Stimulated activated naive CD8-positive, alpha-beta T cell treated with anti-CD3 and anti-CD28 coated beads, Interleukin-15, Interleukin-2, amounts not matched to agents 100 ng/mL and 50 ng/mL, for 24 hours (primary cell): ENCODE data around the gene SORCS2.

ENCODE experiments used
- H3K27ac Mint-ChIP-seq: one replicate; pipeline ENCODE4 v1.8.0; 2021; ENCODE audit warnings: mild to moderate bottlenecking, mixed read lengths
- H3K27me3 Mint-ChIP-seq: one replicate; pipeline ENCODE4 v1.8.0; 2021; ENCODE audit warnings: mixed read lengths
- H3K36me3 Mint-ChIP-seq: one replicate; pipeline ENCODE4 v1.8.0; 2021; ENCODE audit warnings: low read depth, mixed read lengths
- H3K4me1 Mint-ChIP-seq: one replicate; pipeline ENCODE4 v1.8.0; 2021; ENCODE audit warnings: low read depth, mixed read lengths
- H3K4me3 Mint-ChIP-seq: one replicate; pipeline ENCODE4 v1.8.0; 2021; ENCODE audit warnings: mild to moderate bottlenecking, mixed read lengths
- H3K9me3 Mint-ChIP-seq: one replicate; pipeline ENCODE4 v1.8.0; 2021; ENCODE audit warnings: mixed read lengths

Gene SORCS2

DNA sequence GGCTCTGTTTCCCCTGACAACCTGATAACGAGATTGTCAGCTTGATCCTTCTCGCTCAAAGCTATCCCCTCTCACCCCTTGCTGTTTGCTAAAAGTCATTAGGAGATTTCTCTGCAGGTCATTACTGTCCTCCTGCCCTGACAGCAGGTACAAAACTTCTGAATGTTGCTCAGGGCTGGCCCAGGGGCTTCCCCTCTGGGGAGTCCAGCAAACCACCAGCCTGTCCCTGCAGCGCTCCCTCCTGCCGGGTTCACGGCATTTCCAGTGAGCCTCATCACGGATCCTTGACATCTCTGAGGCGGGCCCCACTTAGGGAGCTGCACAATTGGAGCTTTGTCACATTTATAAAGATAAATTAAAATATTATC, 5.2 kb upstream of the SORCS2 start:
- Mint-ChIP-seq H3K27me3 (peaks cover 26% of the 10 kb centered on the region), H3K36me3 (no peaks in the 10 kb centered on the region), H3K27ac (no peak overlapping the region), H3K4me1 (peaks cover 7% of the 10 kb centered on the region), H3K9me3 (no peaks in the 10 kb centered on the region), H3K4me3 (no peak overlapping the region)

DNA sequence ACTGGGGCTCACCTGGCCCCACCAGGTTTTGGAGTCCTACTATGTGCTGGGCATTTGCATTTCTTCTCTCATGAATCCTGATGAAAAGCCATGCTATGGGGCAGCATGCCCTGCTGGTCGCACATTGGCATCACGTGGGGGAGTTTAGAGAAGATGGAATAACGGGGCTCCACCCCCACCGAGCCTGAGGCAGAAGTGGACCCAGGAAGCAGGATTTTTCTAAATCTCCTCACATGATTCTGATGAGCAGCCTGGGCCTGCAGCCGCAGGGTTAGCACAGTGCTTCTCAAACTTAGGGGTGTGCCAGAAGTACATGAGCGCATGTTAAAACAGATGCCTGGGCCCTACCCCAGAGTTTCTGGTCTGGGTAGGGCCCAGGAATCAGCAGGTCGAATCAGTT, 4.6 kb upstream of the SORCS2 start:
- Mint-ChIP-seq H3K4me1 (peaks cover 7% of the 10 kb centered on the region), H3K27me3 (peaks cover 26% of the 10 kb centered on the region), H3K27ac (no peak overlapping the region), H3K36me3 (no peaks in the 10 kb centered on the region), H3K4me3 (no peak overlapping the region), H3K9me3 (no peaks in the 10 kb centered on the region)

DNA sequence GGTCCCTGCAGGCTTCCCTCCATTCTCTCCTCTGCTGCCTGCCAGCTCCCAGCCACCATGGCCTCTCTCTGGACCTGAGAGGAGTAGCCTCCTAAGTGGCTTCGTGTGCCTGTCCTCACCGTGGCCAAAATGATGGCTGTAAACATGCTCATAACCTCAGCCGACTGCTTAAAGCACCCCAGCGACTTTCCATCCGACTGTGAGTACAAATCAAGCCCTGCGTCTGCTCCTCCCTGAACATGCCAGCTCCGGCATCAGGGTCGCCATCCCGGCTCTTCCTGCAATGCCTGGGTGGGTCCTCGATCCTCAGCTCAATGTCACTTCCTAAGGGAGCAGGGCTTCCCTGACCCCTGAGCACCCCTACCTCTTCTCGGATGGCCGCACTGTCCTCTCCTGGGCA, 3.3 kb upstream of the SORCS2 start:
- H3K9me3 Mint-ChIP-seq: no peaks in the 10 kb centered on the region
- H3K4me3 Mint-ChIP-seq: no peak overlapping the region
- no peak overlapping the region for H3K27ac Mint-ChIP-seq
- H3K27me3 Mint-ChIP-seq: peaks cover 30% of the 10 kb centered on the region
- H3K36me3 Mint-ChIP-seq: no peaks in the 10 kb centered on the region
- no peaks in the 10 kb centered on the region for H3K4me1 Mint-ChIP-seq

DNA sequence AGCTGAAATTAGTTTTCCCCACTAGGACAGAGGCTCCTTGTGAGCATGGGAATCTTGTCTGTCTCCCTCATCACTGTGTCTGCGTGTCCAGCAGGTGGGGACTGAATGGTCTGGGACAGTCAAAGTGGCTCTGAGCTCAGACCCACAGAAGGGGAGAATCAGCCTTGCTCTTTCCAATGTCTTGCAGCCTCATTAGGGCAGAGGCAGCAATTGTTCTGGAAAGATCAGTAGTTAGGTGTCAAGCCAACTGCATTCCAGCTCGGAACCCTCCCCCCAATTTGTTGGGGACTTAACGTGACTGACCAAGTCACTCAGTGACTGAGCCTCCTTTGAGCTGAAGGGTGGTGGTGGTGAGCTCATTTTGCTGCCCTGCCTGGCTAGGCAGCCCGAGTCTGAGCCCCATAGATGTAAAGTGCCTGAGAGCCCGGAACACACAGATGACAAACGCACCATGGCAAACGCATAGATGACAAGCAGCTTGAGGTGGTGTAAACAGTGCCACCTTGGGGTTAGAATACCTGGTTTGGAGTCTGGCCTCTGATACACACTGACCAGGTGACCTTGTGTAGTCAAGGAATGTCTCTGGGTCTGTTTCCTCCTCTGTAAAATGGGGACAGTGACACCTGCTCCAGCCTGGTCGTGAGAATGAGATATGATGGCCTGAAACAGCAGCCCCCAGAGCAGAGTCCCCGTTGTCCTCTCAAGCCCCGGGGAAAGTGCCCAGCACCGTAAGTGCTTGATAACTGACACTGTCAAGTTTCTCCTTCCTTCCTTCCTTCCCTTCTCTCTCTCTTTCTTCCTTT, 2.7 kb upstream of the SORCS2 start:
- H3K27me3 Mint-ChIP-seq: peaks cover 37% of the 10 kb centered on the region
- no peaks in the 10 kb centered on the region for H3K9me3 Mint-ChIP-seq

DNA sequence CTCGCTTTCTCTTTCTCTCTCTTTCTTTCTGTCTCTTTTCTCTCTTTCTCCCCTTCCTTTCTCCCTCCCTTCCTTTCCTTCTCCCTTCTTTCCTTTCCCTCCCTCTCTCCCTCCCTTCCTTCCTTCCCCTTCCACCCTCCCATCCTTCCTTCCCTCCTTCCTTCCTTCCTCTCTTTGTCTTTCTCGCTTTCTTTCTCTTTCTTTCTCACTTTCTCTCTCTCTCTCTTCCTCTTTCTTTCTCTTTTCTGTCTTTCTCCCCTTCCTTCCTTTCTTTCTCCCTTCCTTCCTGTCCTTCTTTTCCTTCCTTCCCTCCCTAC, 2.1 kb upstream of the SORCS2 start:
- Mint-ChIP-seq H3K4me3 (no peak overlapping the region), H3K9me3 (no peaks in the 10 kb centered on the region), H3K27ac (no peak overlapping the region), H3K27me3 (peaks cover 40% of the 10 kb centered on the region), H3K4me1 (no peaks in the 10 kb centered on the region), H3K36me3 (no peaks in the 10 kb centered on the region)

More for the DNA sequence above, 2.7 kb upstream of the SORCS2 start:
- Mint-ChIP-seq H3K27ac (no peak overlapping the region), H3K36me3 (no peaks in the 10 kb centered on the region), H3K4me1 (no peaks in the 10 kb centered on the region), H3K4me3 (no peak overlapping the region)

DNA sequence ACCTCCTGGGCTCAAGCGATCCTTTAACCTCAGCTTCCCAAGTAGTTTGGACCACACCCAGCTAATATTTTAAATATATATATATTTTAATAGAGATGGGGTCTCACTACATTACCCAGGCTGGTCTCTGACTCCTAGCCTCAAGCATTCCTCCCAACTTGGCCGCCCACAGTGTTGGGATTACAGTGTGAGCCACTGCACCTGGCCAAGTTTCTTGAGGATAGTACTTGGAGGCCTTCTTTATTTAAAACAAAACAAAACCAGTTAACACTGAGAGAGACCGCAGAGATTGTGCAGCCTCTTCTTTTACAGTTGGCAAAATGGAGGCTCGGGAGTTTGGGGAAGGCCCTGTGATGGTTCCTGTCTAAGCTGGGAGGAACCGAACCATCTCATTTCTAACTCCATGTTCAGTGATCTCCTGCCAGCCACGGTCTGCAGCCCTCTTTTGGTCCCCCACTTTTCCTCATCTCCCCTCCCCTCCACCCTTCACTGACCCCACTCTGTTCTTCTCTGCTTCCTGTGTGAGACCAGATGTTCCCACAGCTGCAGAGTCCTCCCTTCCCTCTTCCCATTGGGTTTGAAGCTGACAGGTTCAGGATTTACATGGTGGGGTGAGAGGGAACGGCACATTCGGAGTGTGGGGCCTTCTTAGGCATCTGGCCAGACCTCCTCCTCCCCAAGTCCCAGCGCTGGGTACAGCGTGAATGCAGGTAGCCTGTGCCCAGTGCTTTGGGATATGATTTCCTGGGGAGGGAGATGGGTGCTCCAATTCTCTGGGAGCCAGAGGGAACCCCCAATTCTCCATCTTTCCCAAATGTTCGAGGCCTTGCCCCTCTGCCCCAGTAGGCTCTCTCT, 1.4 kb upstream of the SORCS2 start:
- H3K27ac Mint-ChIP-seq: no peak overlapping the region
- H3K36me3 Mint-ChIP-seq: no peaks in the 10 kb centered on the region
- peaks cover 47% of the 10 kb centered on the region for H3K27me3 Mint-ChIP-seq
- H3K4me3 Mint-ChIP-seq: no peak overlapping the region
- H3K4me1 Mint-ChIP-seq: no peaks in the 10 kb centered on the region
- no peaks in the 10 kb centered on the region for H3K9me3 Mint-ChIP-seq

DNA sequence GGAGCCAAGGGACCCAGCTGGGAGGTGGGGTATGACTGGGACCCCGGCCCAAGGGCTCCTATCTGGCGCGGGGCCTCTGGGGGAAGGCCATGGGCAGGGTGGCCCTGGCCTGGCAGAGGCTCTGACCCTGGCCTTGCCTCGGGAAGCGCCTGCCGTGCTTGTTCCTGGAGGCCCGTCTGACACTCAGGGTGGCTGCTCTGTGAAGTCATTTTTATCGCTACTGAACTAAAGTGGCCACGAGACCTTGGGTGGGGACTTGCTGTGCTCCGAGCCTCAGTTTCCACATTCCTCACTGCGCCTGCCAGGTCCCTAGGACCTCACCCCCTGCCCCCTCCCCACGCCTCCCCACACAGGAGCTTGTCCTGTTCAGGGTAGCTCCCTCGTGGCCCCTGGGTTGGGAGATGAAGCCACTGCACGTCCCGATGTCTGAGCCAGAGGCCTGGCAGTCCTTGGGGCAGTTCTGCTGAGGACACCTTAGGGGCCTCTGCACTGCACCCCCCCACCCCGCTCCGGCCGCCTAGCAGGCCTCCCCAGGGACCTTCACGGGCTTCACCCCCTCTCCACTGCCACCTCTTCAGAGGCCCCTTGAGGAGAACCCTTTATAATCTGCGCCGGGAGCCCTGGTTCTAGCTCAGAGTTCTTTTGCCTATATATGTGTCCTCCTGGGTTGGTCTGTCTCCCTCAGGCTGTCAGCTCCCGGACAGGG, 639 bp upstream of the SORCS2 start:
- no peaks in the 10 kb centered on the region for H3K9me3 Mint-ChIP-seq
- no peaks in the 10 kb centered on the region for H3K36me3 Mint-ChIP-seq
- peaks cover 44% of the 10 kb centered on the region for H3K27me3 Mint-ChIP-seq
- no peaks in the 10 kb centered on the region for H3K4me1 Mint-ChIP-seq
- no peak overlapping the region for H3K27ac Mint-ChIP-seq
- no peak overlapping the region for H3K4me3 Mint-ChIP-seq

DNA sequence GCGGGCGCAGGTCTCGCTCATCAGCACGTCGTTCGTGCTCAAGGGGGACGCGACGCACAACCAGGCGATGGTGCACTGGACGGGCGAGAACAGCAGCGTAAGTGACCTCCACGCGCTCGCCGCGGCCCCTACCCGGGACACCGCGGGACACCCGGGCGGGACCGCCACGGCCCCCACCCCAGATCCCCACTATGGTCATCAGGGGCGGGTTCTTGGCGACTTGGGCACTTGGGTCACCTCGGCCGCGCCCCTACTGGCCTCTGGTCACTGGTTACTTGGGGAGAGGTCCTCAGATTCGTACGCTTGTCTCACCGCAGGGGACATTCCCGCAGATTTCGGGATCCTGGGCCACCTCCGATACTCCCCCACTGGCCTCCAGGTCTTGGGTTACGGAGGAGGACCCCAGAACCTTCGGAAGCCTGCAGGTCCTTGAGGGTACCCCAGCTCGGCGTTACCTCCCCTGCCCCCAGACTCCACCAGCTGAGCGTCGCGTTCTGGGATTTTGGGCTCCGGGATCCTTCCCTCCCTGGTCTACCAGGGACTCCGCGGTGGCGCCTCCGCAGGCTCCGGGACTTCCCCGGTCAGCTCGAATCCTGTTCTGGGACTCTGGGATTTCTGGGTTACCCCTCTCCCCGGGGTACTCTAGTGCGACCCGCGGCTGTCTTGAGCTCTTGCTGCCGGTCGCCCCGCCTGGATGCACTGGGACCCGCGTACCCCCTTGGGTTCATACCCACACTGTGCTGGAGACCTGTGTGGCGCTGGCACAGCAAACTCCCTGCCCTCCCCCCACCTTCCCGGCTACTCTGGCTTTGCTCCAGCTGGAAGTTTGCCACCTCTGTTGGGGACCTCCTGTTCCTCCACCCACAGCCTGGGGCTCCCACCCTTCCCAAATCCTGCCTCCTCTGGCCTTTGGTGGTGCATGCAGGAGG, 956 bp downstream of the SORCS2 start:
- H3K27ac Mint-ChIP-seq: no peak overlapping the region
- peaks cover 40% of the 10 kb centered on the region for H3K27me3 Mint-ChIP-seq
- H3K9me3 Mint-ChIP-seq: no peaks in the 10 kb centered on the region
- H3K36me3 Mint-ChIP-seq: no peaks in the 10 kb centered on the region
- no peaks in the 10 kb centered on the region for H3K4me1 Mint-ChIP-seq
- H3K4me3 Mint-ChIP-seq: no peak overlapping the region

DNA sequence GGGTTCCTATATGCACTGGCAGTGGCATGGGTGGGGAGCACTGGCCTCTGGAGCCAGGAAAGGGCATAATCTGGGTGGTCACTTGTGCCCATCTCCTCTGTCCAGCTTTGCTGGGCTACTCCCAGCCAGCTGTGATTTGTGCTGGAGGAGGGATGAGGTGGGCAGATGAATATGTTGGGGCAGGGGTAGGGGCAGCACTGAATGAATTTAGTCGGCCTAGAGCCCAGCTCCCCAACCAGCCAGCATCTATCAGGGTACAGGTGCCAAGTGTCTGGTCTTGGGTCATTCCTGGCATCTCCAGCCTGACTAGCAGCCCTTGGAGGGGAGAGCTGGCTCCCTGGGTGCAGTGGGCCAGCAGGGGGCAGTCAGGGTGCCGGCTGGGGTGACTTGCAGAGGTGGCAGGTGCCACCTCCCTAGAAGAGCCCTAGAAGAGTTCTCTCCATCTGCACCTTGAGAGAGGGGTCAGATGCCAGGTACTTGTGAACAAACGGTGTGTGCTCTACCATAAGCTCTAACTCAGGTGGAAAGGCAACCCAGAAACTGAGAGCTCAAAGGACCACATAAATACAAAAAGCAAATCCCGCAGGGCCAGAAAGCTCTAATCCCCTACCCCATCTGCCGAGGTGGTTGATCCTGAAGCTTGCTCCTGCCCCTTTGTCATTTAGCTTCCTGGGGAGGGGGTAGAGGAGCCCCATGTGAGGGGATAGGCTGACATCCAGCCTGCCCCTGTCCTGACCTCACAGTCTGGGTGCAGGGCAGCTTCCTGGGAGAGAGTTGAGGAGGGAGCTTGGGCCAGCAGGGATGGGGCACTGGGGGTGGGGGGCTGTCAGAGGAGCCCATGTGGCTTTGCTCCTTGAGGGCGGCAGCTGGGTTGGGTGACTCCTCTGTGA, 2.2 kb downstream of the SORCS2 start:
- no peak overlapping the region for H3K4me3 Mint-ChIP-seq
- H3K27ac Mint-ChIP-seq: no peak overlapping the region
- no peaks in the 10 kb centered on the region for H3K36me3 Mint-ChIP-seq
- H3K9me3 Mint-ChIP-seq: no peaks in the 10 kb centered on the region
- H3K27me3 Mint-ChIP-seq: peaks cover 28% of the 10 kb centered on the region
- H3K4me1 Mint-ChIP-seq: no peaks in the 10 kb centered on the region

DNA sequence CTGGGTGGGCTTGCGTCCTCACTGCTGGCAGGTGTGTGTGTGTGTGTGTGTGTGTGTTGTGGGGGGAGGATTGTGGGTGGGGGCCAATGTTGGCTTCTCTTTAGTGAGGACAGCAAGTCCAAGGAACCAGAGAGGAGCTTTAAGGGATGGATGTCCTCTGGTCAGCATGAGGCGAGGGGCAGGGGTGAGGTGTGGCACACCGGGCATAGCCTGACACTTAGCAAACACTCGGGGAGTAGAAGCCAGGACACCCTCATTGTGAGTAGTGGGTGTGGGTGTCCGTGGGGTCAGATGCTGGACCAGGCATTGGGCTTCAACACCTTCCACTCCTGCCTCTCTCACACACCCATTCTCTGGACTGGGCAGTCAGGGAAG, 2.8 kb downstream of the SORCS2 start:
- Mint-ChIP-seq H3K27ac (no peak overlapping the region), H3K9me3 (no peaks in the 10 kb centered on the region), H3K36me3 (no peaks in the 10 kb centered on the region), H3K4me3 (no peak overlapping the region), H3K27me3 (peaks cover 26% of the 10 kb centered on the region), H3K4me1 (no peaks in the 10 kb centered on the region)

DNA sequence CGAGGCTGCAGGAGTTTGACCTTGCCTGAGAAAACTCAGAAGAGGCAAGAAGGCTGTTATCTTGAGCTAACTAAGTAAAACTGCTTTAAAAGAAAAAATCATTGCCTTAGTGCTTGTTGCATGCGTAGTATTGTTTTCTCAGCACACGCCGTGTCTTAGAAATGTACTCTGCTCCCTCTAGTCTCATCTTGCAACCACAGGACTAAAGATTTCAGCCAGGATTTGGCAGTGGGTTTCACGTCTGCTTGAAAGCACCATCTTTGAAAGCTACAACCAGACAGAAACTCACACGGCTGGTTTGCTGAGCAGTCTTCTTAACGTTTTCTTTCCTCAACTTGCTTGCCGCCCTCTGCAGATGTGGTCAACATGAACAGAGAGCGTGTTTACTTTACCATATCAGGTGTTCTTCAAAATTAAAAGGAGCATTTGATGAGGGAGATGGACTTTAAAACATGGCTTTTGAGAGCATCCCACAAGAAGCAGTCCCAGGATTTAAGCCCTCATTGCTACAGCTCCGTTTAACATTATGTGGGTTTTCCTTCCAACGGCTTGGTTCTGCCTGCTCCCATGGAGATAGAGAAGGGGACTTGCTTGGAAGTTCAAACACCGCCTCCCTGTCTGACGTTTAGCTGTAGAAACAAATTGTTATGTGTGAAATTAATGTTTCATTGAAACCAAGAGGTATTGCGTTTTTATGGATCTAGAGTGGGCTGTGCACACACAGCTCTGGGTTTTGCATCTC, 3.4 kb downstream of the SORCS2 start:
- H3K36me3 Mint-ChIP-seq: no peaks in the 10 kb centered on the region
- peaks cover 26% of the 10 kb centered on the region for H3K27me3 Mint-ChIP-seq
- H3K27ac Mint-ChIP-seq: no peak overlapping the region
- H3K4me3 Mint-ChIP-seq: no peak overlapping the region
- H3K4me1 Mint-ChIP-seq: no peaks in the 10 kb centered on the region
- no peaks in the 10 kb centered on the region for H3K9me3 Mint-ChIP-seq

DNA sequence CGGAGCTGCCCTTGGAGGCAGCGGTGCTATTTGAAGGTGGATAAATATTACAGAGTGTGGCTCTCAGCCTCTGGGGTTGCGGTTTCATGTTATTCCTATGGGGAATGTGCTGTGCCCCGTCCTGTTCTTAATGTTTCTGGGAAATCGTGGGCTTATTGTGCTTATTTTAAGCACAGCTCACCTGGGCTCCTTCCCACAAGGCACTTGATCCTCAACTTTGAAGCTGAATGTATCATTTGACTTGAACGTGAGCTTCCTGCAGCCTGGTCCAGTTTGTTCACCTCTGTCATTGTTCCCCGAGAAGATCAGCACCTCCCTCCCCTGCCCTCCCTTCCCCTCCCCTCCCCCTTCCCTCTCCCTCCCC, 3.9 kb downstream of the SORCS2 start:
- Mint-ChIP-seq H3K4me1 (no peaks in the 10 kb centered on the region), H3K27ac (no peak overlapping the region), H3K27me3 (peaks cover 30% of the 10 kb centered on the region), H3K36me3 (no peaks in the 10 kb centered on the region), H3K9me3 (no peaks in the 10 kb centered on the region), H3K4me3 (no peak overlapping the region)

DNA sequence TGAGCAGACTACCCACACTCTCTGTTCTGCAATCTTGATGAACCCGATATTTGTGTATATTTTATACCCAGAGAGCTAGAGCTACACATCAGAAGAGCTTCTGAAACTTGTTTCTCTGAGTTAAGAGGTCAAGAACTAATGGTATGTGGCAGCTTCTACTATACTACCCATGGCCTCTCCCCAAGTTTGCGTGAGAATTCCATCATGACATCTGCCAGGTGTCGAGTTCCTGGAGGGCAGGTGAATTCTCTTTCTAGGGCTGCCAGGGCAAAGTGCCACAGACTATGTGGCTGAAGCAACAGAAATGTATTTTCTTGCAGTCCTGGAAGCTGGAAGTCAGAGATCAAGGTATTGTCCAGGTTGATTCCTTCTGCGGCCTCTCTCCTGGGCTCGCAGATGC, 4.4 kb downstream of the SORCS2 start:
- H3K9me3 Mint-ChIP-seq: no peaks in the 10 kb centered on the region
- no peaks in the 10 kb centered on the region for H3K4me1 Mint-ChIP-seq
- H3K4me3 Mint-ChIP-seq: no peak overlapping the region
- no peak overlapping the region for H3K27ac Mint-ChIP-seq
- no peaks in the 10 kb centered on the region for H3K36me3 Mint-ChIP-seq
- H3K27me3 Mint-ChIP-seq: peaks cover 31% of the 10 kb centered on the region
